NT2/D1 (cell line): ENCODE data around the gene CENPB.
A peak's percentile ranks its signal among the peaks of the same experiment; 100 is the strongest.

ENCODE experiments used
- DNase-seq: peaks from one replicate; pipeline ENCODE4 v3.0.0-alpha.2; 2011; ENCODE audit warnings: low read depth, low spot score
- H3K27me3 ChIP-seq: 2 replicates; pipeline ENCODE4 v1.6.0; 2011; ENCODE audit warnings: mild to moderate bottlenecking; ENCODE audit not compliant: insufficient read length, insufficient read depth
- H3K36me3 ChIP-seq: 2 replicates; pipeline ENCODE4 v1.6.1; 2011; ENCODE audit warnings: mild to moderate bottlenecking, low read length, mixed read lengths; ENCODE audit not compliant: insufficient read depth, insufficient read length
- H3K4me1 ChIP-seq: 2 replicates; pipeline ENCODE4 v1.5.1; 2011; ENCODE audit not compliant: insufficient read depth, insufficient read length
- H3K4me3 ChIP-seq: 2 replicates; pipeline ENCODE4 v1.5.1; 2011; ENCODE audit warnings: low read depth; ENCODE audit not compliant: insufficient read length
- H3K9ac ChIP-seq: 2 replicates; pipeline ENCODE4 v1.6.0; 2011; ENCODE audit warnings: low read depth; ENCODE audit not compliant: insufficient read length
- H3K9me3 ChIP-seq: 2 replicates; pipeline ENCODE4 v1.5.1; 2011; ENCODE audit warnings: mild to moderate bottlenecking, low read length; ENCODE audit not compliant: insufficient read depth
- SUZ12 ChIP-seq: IDR thresholded peaks from 2 replicates; pipeline ENCODE4 v1.6.1; 2011; ENCODE audit not compliant: insufficient read length, insufficient read depth; ENCODE audit errors: extremely low read depth
- YY1 ChIP-seq: IDR thresholded peaks from 2 replicates; pipeline ENCODE4 v1.6.1; 2011; ENCODE audit not compliant: insufficient read length, insufficient read depth
- ZNF274 ChIP-seq: IDR thresholded peaks from 2 replicates; pipeline ENCODE4 v1.6.1; 2011; ENCODE audit warnings: mild to moderate bottlenecking, low read depth, low read length

CENPB gene

GRCh38 chr20:3820901-3821727 lies 34.6 kb upstream of the CENPB start:
- TF ChIP-seq YY1, result no peak
- no peak for TF ChIP-seq SUZ12
- no peak for TF ChIP-seq ZNF274

DNA sequence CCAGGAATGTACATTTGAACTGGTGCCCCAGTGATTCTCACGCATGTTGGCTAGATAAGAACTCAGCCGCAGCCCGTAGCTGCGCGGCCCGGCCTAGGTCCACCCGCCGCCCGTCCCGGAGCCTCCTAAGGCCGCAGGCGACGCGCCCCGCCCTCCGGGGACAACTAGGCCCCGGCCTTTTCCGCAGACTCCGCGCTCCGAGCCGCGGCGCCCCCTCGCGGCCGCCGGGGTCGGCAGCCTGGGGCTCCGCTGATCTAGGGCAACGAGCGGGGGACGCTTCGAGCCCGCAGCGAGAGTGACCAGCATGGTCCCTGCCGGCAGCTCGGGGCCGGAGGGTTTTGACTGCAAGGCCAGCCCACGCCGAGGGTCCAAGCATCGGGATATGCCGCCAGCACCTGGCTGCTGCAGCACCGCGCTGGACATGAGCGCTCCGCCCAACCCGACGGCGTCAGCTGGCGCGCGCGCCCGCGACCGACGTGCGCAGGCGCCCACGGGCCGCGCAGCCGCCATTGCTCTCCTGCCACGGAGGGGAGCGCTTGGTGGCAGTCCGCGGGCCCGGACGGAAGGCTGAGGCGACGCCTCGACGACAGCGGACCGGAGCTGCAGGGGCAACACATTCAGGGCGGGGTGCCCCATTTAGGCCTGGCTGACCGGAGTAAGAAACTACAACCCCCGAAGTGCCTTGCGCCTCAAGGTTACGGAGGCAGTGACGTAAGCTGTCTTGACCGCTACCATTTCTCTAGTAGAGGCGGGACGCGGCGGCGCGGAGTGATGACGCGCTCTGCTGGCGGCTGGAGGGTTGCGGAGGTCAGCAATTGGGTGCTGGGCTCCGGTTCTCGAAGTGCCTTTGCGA lies 33.7 kb upstream of the CENPB start, which contains the start of gene AP5S1:
Gene AP5S1 (plus strand): TSS at position 500 of the 853 bp plus-strand sequence. CDS start 1,571 bp downstream, outside the sequence.
- Histone ChIP-seq H3K4me1 (peaks cover 4% of the 10 kb centered on the region), H3K9me3 (no peaks in the 10 kb centered on the region), H3K36me3 (peaks cover 26% of the 10 kb centered on the region), H3K9ac (peak within 1 kb of the TSS; percentile 98), H3K4me3 (peak within 1 kb of the TSS; percentile 77), H3K27me3 (no peaks in the 10 kb centered on the region)
- DNase-seq, result peak; percentile 97
- TF ChIP-seq SUZ12 (no peak), ZNF274 (no peak), YY1 (peak; percentile 69)

More at GRCh38 chr20:3820901-3821727, 34.6 kb upstream of the CENPB start:
- Histone ChIP-seq H3K9me3 (no peaks in the 10 kb centered on the region), H3K4me1 (peaks cover 4% of the 10 kb centered on the region), H3K9ac (peak overlapping the region; percentile 98), H3K27me3 (no peaks in the 10 kb centered on the region), H3K36me3 (peaks cover 34% of the 10 kb centered on the region), H3K4me3 (peak overlapping the region; percentile 77)
- no peak for DNase-seq

- Histone ChIP-seq H3K27me3 (no peaks in the 10 kb centered on the region), H3K4me1 (peaks cover 4% of the 10 kb centered on the region), H3K36me3 (peaks cover 22% of the 10 kb centered on the region), H3K9ac (peak overlapping the region; percentile 70), H3K4me3 (peak overlapping the region; percentile 77), H3K9me3 (no peaks in the 10 kb centered on the region)
- DNase-seq, result no peak
- no peak for TF ChIP-seq SUZ12
Observed at GRCh38 chr20:3819411-3820047, 33.0 kb upstream of the CENPB start.

- Histone ChIP-seq H3K4me3 (no peak overlapping the region), H3K27me3 (no peaks in the 10 kb centered on the region), H3K4me1 (peaks cover 4% of the 10 kb centered on the region), H3K36me3 (peaks cover 12% of the 10 kb centered on the region), H3K9ac (peak overlapping the region; percentile 47), H3K9me3 (no peaks in the 10 kb centered on the region)
- DNase-seq, result no peak
- TF ChIP-seq YY1, result no peak
Observed at GRCh38 chr20:3818155-3819151, 31.9 kb upstream of the CENPB start.

- Histone ChIP-seq H3K9ac (no peak overlapping the region), H3K4me3 (no peak overlapping the region), H3K27me3 (no peaks in the 10 kb centered on the region), H3K9me3 (no peaks in the 10 kb centered on the region), H3K4me1 (peaks cover 7% of the 10 kb centered on the region), H3K36me3 (no peaks in the 10 kb centered on the region)
- no peak for TF ChIP-seq ZNF274
- TF ChIP-seq YY1, result no peak
- no peak for TF ChIP-seq SUZ12
- no peak for DNase-seq
Observed at GRCh38 chr20:3815703-3816315, 29.3 kb upstream of the CENPB start.

GRCh38 chr20:3814928-3815495 lies 28.5 kb upstream of the CENPB start:
- H3K4me1 ChIP-seq, result peaks cover 7% of the 10 kb centered on the region

More at GRCh38 chr20:3814928-3815495, 28.5 kb upstream of the CENPB start:
- no peak overlapping the region for H3K9ac ChIP-seq
- H3K4me3 ChIP-seq, result no peak overlapping the region
- H3K36me3 ChIP-seq, result no peaks in the 10 kb centered on the region
- H3K9me3 ChIP-seq, result no peaks in the 10 kb centered on the region
- H3K27me3 ChIP-seq, result no peaks in the 10 kb centered on the region
- TF ChIP-seq ZNF274 (no peak), YY1 (no peak)
- no peak for DNase-seq
